NCI-H2107 (cell line): ENCODE measurements around the gene PDLIM1.
A peak's percentile ranks its signal among the peaks of the same experiment; 100 is the strongest.

Experiments used
- DNase-seq: peaks from one replicate; lab custom pipeline; 2025; lab: John Stamatoyannopoulos, UW

The PDLIM1 gene

GRCh38 chr10:95314192-95314918 is 23.6 kb upstream of the PDLIM1 start:
- peak; percentile 39 for DNase-seq

DNA sequence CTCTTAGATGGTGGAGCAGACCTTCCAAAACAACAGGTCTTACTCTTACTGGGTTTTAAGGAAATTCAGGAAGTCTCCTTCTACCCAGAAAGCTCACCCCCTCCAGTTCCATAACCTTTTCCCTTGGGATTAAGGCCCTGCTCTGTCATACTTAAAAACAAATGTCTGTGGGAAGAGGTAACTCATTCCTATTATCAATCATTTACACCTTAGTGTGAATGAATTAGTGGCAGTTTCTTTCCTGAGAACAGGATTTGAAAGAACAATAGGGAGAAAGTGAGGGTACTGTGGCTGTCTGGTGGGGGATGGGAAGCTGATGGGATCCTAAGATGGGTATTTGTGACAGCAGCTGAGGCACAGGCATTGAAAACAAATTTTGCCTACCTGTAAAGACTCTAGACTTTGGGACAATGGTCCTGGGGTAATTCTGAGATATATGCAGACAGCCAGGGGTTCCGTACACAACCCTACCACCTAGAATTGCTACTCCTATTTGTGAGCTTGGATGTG is 22.2 kb upstream of the PDLIM1 start:
- no peak for DNase-seq

- no peak for DNase-seq
Observed at GRCh38 chr10:95312257-95312656, 21.5 kb upstream of the PDLIM1 start.

GRCh38 chr10:95309958-95310357 is 19.2 kb upstream of the PDLIM1 start:
- DNase-seq: no peak

- no peak for DNase-seq
Observed at GRCh38 chr10:95308389-95309302, 17.8 kb upstream of the PDLIM1 start.

GRCh38 chr10:95306851-95307250 is 16.0 kb upstream of the PDLIM1 start:
- no peak for DNase-seq

DNA sequence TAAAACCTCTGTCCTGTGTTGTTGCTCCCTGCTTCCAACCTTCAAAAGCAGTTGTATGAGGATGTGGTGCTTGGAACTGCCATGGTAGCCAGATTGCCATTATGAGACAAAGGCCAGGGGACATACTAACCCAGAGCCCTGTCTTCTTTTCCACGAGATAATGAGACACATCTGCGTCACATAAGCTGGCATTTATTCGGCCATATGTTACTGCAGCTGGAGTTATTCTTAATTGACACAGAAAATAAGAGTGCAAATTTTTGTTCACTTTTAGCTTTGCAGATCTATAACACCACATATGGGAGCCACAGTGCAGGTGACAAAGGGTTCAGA is 15.5 kb upstream of the PDLIM1 start:
- no peak for DNase-seq

DNA sequence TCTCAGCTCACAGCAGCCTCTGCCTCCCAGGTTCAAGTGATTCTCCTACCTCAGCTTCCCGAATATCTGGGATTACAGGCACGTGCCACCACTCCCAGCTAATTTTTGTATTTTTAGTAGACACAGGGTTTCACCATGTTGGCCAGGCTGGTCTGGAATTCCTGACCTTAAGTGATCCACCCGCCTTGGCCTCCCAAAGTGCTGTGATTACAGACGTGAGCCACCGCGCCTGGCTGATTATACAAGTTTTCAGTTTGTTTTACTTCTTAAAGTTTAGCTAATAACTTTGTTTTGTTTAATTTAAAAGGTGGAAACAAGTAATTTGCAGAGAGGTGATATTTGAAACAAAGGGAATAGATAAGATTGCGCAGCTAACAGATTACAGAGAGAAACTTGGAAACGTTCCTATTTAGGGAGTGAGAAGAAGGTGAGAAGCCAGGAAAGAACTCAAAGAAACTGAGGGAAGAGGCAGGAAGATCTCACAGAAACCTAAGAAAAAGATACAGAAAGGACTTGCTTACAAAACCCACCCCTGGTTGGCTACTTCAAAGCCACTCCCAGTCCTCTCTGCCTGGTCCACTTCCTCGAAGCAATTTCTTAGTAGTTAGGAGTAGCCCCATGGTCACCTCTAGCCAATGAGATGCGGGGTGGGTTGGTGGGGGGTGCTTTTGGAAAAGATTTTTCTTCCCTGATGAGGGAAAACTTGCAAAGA is 15.0 kb upstream of the PDLIM1 start:
- DNase-seq: no peak

DNA sequence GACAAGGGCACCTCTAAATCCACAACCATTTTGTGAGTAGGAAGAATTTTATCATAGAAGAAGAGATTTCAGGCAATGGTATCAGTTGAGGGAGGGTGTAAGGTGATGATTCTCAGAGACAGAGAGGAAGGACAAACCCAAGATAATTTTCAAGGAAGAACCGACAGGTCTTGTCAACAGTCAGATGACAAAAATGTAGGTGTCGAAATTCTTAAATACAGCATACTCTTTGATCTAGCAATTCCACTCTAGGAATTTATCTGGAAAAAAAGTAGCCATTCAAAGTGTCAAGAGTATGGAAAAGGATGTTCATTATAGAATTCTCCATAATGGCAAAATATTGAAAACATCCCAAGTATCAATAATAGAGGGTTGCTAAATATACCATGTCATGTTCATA is 14.2 kb upstream of the PDLIM1 start:
- DNase-seq: no peak

DNA sequence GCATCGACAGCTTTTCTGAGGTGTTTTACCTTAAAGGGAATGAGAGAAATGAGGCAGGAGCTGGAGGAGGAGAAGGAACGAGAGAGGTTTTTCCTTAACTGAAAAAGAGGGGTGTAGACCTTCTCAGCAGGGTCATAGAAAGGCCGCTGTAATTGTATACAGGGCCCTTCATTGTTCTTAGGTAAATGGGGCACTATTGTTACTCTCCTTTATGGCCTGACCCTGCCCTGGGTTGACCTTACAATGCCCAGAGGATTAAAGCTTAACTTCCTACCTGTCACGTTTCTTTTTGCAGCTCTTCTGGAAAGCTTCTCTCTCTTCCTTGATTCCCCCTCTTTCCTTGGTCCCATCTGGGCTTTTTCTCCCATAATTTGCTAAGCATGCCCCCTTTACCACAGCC is 13.7 kb upstream of the PDLIM1 start:
- DNase-seq: no peak

- no peak for DNase-seq
Observed at GRCh38 chr10:95303950-95304349, 13.1 kb upstream of the PDLIM1 start.

DNA sequence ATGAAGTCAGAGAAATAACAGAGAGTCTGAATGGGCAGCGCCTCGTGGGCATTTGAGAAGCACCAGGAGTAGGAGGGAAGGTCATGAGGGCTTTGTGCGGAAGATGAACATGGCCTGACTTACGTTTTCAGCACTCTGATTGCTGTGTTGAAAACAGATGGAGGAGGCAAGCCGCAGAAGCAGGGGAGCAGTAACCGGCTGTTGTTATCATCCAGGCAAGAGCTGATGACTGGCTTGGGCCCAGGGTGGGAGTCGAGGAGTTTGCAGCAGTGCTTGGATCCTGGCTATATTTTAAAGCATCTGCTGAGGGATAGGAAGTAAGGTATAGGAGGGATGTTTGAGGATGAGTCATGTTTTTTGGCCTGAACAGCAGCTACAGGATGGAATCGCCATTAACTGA is 12.7 kb upstream of the PDLIM1 start:
- DNase-seq: no peak

- no peak for DNase-seq
Observed at GRCh38 chr10:95300022-95300539, 9.3 kb upstream of the PDLIM1 start.

DNA sequence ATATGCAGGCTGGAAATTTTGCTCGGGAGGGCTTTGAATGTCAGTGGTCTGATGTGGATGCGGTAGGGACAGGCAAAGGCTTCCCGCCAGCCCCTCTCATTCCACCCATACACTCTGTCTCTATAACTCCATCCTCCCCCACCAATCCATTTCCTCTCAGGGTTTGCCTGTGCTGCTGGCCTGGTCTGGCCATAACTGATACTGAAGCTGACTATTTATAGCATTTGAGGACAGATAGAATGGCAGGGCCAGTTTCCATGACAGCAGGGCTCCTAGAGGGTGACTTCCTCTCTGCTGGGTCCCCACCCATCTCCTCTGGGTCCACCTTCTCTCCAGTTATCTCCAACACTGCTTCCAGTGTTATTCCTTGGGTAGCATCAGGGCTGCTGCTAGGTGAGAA is 6.6 kb upstream of the PDLIM1 start:
- no peak for DNase-seq

GRCh38 chr10:95296764-95297163 is 6.0 kb upstream of the PDLIM1 start:
- no peak for DNase-seq

GRCh38 chr10:95295031-95295755 is 4.4 kb upstream of the PDLIM1 start:
- peak; percentile 33 for DNase-seq

- no peak for DNase-seq
Observed at GRCh38 chr10:95293631-95294030, 2.8 kb upstream of the PDLIM1 start.

GRCh38 chr10:95291365-95292039 is 699 bp upstream of the PDLIM1 start:
- no peak for DNase-seq

GRCh38 chr10:95289921-95290421 is 832 bp downstream of the PDLIM1 start:
- DNase-seq: no peak

GRCh38 chr10:95289003-95289920 is 1.5 kb downstream of the PDLIM1 start:
- no peak for DNase-seq
